HepG2 (cell line): ENCODE results near the gene TPD52L2. TPM values are rescaled to one million over a fixed set of nuclear protein-coding genes. Genes with fewer than 3 reads are reported as not detected.

Experiments used
- ATF3 ChIP-seq: sonication (generic); formaldehyde crosslinking; IDR thresholded peaks from 2 replicates; pipeline ENCODE4 v1.4.0; 2020; ENCODE audit warnings: missing genetic modification reagents
- CSRNP1 ChIP-seq: sonication (generic); formaldehyde crosslinking; IDR thresholded peaks from 2 replicates; pipeline ENCODE4 v1.8.1; 2023; ENCODE audit warnings: mild to moderate bottlenecking, missing genetic modification reagents
- HDAC1 ChIP-seq: sonication (generic); formaldehyde crosslinking; IDR thresholded peaks from 2 replicates; pipeline ENCODE4 v1.5.1; 2020; ENCODE audit warnings: mild to moderate bottlenecking, missing genetic modification reagents
- HMGXB4 ChIP-seq, 2 experiments: sonication (generic) in 1 of 2; formaldehyde crosslinking in 1 of 2; IDR thresholded peaks; 2 replicates each; pipeline versions ENCODE4 v1.4.0 to v1.6.1; 2018 to 2020; ENCODE audit warnings: missing genetic modification reagents in 2 of 2, borderline replicate concordance in 1 of 2, low read depth in 1 of 2, mild to moderate bottlenecking in 1 of 2, missing biosample characterization in 1 of 2
- PLSCR1 ChIP-seq: sonication (generic); formaldehyde crosslinking; IDR thresholded peaks from 2 replicates; pipeline ENCODE4 v1.5.0; 2020; ENCODE audit warnings: missing genetic modification reagents, mild to moderate bottlenecking, borderline replicate concordance
- SNAI1 ChIP-seq: sonication (generic); formaldehyde crosslinking; IDR thresholded peaks from 2 replicates; pipeline ENCODE4 v1.5.0; 2020; ENCODE audit warnings: mild to moderate bottlenecking, missing genetic modification reagents, borderline replicate concordance
- TEAD3 ChIP-seq: optimal IDR thresholded peaks from 2 replicates; pipeline ENCODE3; 2016; ENCODE audit warnings: borderline replicate concordance
- TEF ChIP-seq: sonication (generic); formaldehyde crosslinking; IDR thresholded peaks from 2 replicates; pipeline ENCODE4 v1.5.0; 2020; ENCODE audit warnings: missing genetic modification reagents
- TFE3 ChIP-seq: IDR thresholded peaks from 2 replicates; pipeline ENCODE4 v1.6.1; 2016
- ZBTB3 ChIP-seq: sonication (generic); formaldehyde crosslinking; IDR thresholded peaks from 2 replicates; pipeline ENCODE4 v1.4.0; 2020; ENCODE audit warnings: low read depth, mild to moderate bottlenecking, moderate library complexity, missing genetic modification reagents, borderline replicate concordance
- ZGPAT ChIP-seq: IDR thresholded peaks from 2 replicates; pipeline ENCODE4 v1.6.1; 2016; ENCODE audit warnings: mild to moderate bottlenecking
- ZMYM3 ChIP-seq: sonication (generic); formaldehyde crosslinking; IDR thresholded peaks from 2 replicates; pipeline ENCODE4 v1.5.1; 2020; ENCODE audit warnings: mild to moderate bottlenecking, missing genetic modification reagents
- ZNF260 ChIP-seq: sonication (generic); formaldehyde crosslinking; IDR thresholded peaks from 2 replicates; pipeline ENCODE4 v1.4.0; 2020; ENCODE audit warnings: missing genetic modification reagents, low read depth, mild to moderate bottlenecking, borderline replicate concordance
- ZNF430 ChIP-seq: sonication (generic); formaldehyde crosslinking; IDR thresholded peaks from 2 replicates; pipeline ENCODE4 v1.9.0; 2021; ENCODE audit warnings: mild to moderate bottlenecking, missing genetic modification reagents
- ZNF503 ChIP-seq: sonication (generic); formaldehyde crosslinking; IDR thresholded peaks from 2 replicates; pipeline ENCODE4 v1.4.0; 2020; ENCODE audit warnings: missing genetic modification reagents
- ZNF572 ChIP-seq: sonication (generic); formaldehyde crosslinking; IDR thresholded peaks from 2 replicates; pipeline ENCODE4 v1.5.1; 2020; ENCODE audit warnings: mild to moderate bottlenecking, missing genetic modification reagents
- ZNF841 ChIP-seq: sonication (generic); formaldehyde crosslinking; IDR thresholded peaks from 2 replicates; pipeline ENCODE4 v1.8.1; 2023; ENCODE audit warnings: missing genetic modification reagents, borderline replicate concordance
- polyA plus RNA-seq, 8 experiments: library from polyadenylated mRNA; depleted of rRNA in 3 of 8; stranded (reverse) in 7 of 8; unstranded in 1 of 8; fragments of >200 nt; fragmentation: Illumina TruSeq in 4 of 8; extraction: Trizol in 4 of 8; gene quantifications; 2 replicates each; pipeline versions ENCODE4 v1.2.1 to v1.2.3, GENCODE V29; 2011 to 2016; ENCODE audit warnings: low read depth in 4 of 8, missing spikeins in 1 of 8, mixed read lengths in 1 of 8; ENCODE audit not compliant: insufficient read depth in 1 of 8
- total RNA-seq, 5 experiments: library from RNA; depleted of rRNA; stranded (reverse); fragments of >200 nt; fragmentation: Illumina TruSeq; extraction: Trizol; gene quantifications; 2 replicates each; pipeline ENCODE4 v1.2.3, GENCODE V29; 2016; ENCODE audit warnings: low read depth in 1 of 5

Gene TPD52L2
- total and polyA plus RNA-seq, 2 of the 13 experiments (the other 11 are each of a cell fraction or from before 2014, with no cell fraction given), result 156 to 184 TPM

GRCh38 chr20:63863021-63863797 is 1.9 kb upstream of the TPD52L2 start (continued):
- no peak; the same call in 1 of the 2 replicates for TF ChIP-seq TFE3 (CRISPR knock-in tag)
- TF ChIP-seq ZNF430 (CRISPR knock-in tag), result no peak
- TF ChIP-seq HDAC1 (CRISPR knock-in tag), result no peak
- no peak for TF ChIP-seq PLSCR1 (CRISPR knock-in tag)
- 0 out of 2 replicates have a peak, but pooled peaks have one; percentile 8 for TF ChIP-seq CSRNP1
- TF ChIP-seq ZGPAT (CRISPR knock-in tag), result no peak
- TF ChIP-seq ZMYM3 (CRISPR knock-in tag), result no peak
- no peak for TF ChIP-seq ZNF503 (CRISPR knock-in tag)
- peak; percentile 41 for TF ChIP-seq TEAD3 (CRISPR knock-in tag)
- no peak for TF ChIP-seq ATF3
- no peak for TF ChIP-seq TEF (CRISPR knock-in tag)
- TF ChIP-seq HMGXB4 (CRISPR knock-in tag; IDR thresholded peaks at IDR 0.05; ENCODE audit: borderline replicate concordance in 1 of 2, low read depth in 1 of 2), result no peak
- TF ChIP-seq ZNF841 (CRISPR knock-in tag), result no peak
- no peak for TF ChIP-seq ZNF572 (CRISPR knock-in tag)
- no peak for TF ChIP-seq ZNF260
- no peak for TF ChIP-seq ZBTB3 (CRISPR knock-in tag)
- no peak for TF ChIP-seq SNAI1 (CRISPR knock-in tag)
